ENCODE results near the gene ROPN1L. TPM values are rescaled to one million over a fixed set of nuclear protein-coding genes. Genes with fewer than 3 reads are reported as not detected.

The ROPN1L gene
- total RNA-seq, 2 donors from 2014 or later: not detected

DNA sequence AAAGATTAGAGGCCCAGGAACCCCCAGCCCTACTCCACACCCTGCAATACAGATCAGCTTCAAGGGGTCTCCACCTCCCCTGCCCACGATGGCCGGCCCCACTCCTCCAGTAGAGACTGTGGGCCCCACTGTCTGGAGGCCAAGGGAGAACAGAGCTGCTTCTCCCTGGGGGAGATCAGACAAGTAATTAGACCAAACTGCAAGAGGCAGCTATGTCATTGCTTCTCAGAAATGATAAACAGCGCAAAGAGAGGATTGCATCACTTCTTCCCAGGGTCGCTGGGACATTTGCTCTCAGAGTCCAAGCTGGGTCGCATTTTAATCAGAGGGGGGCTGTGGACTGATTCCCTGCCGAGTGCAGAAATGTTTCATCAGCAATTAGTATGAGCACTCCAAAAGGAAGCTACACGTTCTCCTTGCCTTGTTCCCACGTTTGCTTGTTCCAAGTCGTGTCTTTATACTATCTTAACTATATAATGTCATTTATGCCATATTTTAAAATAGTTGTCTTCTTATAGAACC lies 59.9 kb downstream of the ROPN1L start:
- H3K4me1 ChIP-seq: no peaks in the 10 kb centered on the region
- no peaks in the 10 kb centered on the region for H3K27me3 ChIP-seq
- TF ChIP-seq, protein P1, sequence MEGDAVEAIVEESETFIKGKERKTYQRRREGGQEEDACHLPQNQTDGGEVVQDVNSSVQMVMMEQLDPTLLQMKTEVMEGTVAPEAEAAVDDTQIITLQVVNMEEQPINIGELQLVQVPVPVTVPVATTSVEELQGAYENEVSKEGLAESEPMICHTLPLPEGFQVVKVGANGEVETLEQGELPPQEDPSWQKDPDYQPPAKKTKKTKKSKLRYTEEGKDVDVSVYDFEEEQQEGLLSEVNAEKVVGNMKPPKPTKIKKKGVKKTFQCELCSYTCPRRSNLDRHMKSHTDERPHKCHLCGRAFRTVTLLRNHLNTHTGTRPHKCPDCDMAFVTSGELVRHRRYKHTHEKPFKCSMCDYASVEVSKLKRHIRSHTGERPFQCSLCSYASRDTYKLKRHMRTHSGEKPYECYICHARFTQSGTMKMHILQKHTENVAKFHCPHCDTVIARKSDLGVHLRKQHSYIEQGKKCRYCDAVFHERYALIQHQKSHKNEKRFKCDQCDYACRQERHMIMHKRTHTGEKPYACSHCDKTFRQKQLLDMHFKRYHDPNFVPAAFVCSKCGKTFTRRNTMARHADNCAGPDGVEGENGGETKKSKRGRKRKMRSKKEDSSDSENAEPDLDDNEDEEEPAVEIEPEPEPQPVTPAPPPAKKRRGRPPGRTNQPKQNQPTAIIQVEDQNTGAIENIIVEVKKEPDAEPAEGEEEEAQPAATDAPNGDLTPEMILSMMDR (IDR thresholded peaks at IDR 0.05): no peak
- no peak for DNase-seq
- H3K4me3 ChIP-seq: no peak overlapping the region
- no peaks in the 10 kb centered on the region for H3K9me3 ChIP-seq
- H3K36me3 ChIP-seq: no peaks in the 10 kb centered on the region
- H3K9ac ChIP-seq (ENCODE audit: low read depth in 2 of 2, low read length in 2 of 2): no peak overlapping the region
- no peak overlapping the region for H3K27ac ChIP-seq
- intact Hi-C loops (cut with DNase I): no loop called here

DNA sequence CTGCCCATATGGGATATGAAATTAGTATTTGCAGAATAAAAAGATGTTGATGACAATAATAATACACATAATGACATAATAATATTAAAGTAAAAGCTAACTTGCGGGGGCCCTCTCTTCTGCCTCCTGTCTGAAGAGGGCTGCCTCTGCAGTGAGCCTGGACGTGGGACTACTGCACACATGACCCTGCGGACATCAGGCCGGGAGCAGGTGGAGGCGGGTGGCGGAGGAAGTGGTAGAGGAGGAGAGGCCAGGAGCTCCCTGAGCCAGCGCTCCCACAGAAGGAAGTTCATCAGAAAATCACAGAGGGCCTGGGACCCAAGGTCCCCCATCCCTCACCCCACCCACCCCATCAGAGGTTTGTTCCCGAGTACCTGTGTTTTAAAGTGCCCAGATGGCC lies 60.5 kb downstream of the ROPN1L start:
- Histone ChIP-seq H3K4me1 (no peaks in the 10 kb centered on the region), H3K27me3 (no peaks in the 10 kb centered on the region), H3K9me3 (no peaks in the 10 kb centered on the region), H3K27ac (no peak overlapping the region), H3K36me3 (no peaks in the 10 kb centered on the region), H3K9ac (ENCODE audit: low read depth in 2 of 2, low read length in 2 of 2) (no peak overlapping the region), H3K4me3 (no peak overlapping the region)
- intact Hi-C loops (cut with DNase I): no loop called here
- DNase-seq: no peak
- TF ChIP-seq, protein P1 (IDR thresholded peaks at IDR 0.05): no peak

DNA sequence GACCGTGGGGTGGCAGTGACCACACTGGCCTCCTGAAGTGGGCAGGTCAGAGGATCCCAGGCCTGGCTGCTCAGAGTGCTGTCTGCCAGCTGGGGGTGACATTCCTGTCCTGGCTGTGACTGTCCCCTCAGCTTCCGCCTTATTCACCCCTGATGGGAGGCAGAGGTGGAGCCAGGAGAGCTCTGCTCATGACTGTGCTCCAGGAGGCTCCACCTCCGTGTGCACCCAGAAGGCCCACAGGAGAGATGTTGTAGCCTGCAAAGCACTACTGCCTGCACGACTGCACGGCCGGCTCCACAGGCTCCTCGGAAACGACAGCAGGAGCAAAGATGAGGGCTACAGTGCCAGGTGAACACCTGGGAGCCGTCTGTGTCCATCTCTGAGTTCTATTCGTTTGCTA lies 60.9 kb downstream of the ROPN1L start:
- DNase-seq: no peak
- TF ChIP-seq, protein P1 (IDR thresholded peaks at IDR 0.05): no peak
- intact Hi-C loops (cut with DNase I): no loop called here
- Histone ChIP-seq H3K9me3 (no peaks in the 10 kb centered on the region), H3K9ac (ENCODE audit: low read depth in 2 of 2, low read length in 2 of 2) (no peak overlapping the region), H3K4me3 (no peak overlapping the region), H3K27ac (no peak overlapping the region), H3K36me3 (no peaks in the 10 kb centered on the region), H3K4me1 (no peaks in the 10 kb centered on the region), H3K27me3 (no peaks in the 10 kb centered on the region)

DNA sequence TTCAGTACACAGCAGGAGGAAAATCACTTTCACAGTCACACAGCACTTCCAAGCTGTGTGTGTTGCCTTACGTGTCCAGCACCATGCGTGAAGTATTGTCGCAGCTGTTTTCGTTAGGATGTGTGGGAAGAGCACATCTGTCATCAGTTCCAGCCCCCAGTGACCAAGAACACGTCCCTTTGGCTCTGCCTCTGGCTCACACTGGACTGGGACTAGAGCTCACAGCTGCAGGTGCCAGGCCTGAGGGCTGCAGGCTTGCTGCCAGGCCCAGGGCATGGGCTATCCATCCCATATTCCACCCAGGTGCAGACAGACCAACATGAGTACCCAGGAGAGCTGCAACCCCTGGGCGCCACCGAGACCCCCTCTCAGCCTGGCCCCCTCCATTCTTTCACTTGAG lies 61.6 kb downstream of the ROPN1L start:
- H3K4me3 ChIP-seq: no peak overlapping the region
- H3K9me3 ChIP-seq: no peaks in the 10 kb centered on the region
- no peak overlapping the region for H3K9ac ChIP-seq (ENCODE audit: low read depth in 2 of 2, low read length in 2 of 2)
- H3K27me3 ChIP-seq: no peaks in the 10 kb centered on the region
- intact Hi-C loops (cut with DNase I): no loop called here
- no peaks in the 10 kb centered on the region for H3K36me3 ChIP-seq
- TF ChIP-seq, protein P1 (IDR thresholded peaks at IDR 0.05): no peak
- no peaks in the 10 kb centered on the region for H3K4me1 ChIP-seq
- no peak overlapping the region for H3K27ac ChIP-seq
- no peak for DNase-seq

DNA sequence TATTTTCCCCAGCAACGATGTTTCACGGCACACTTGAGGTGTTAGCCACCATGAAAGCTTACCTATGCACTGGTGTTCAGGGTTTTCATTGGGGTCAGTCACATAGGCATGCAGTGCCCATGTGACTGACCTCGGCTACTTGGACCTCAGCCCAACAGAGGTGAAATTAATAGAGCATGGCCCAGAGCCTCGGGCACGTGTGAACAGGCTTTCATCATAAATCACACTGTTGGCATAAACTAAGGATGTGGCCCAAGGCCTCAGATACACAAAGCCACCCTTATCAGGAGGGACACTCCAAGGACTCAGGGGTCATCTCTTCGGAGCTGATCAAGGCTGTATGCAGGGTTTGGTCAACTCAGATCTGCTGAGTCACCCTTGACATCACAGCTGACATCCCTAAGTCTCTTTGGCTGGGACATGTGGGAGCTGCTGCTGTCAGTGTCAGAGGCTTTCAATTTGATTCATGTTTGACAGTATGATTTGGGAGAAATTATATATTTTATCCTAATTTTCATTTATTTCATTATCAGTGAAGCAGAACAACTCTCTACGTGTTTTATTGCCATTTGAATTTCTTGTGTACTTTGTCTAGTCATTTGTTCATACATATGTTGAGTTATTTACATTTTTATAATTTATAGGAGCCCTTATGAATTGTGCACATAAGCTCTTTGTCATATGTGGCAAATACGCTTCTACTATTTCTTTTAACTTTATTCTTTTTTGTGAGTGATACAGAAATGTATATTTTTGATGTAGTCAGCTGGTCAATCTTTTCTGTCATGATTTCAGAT lies 62.5 kb downstream of the ROPN1L start:
- no peak overlapping the region for H3K4me3 ChIP-seq
- intact Hi-C loops (cut with DNase I): no loop called here
- no peak for DNase-seq
- no peak overlapping the region for H3K9ac ChIP-seq (ENCODE audit: low read depth in 2 of 2, low read length in 2 of 2)
- H3K36me3 ChIP-seq: no peaks in the 10 kb centered on the region
- H3K4me1 ChIP-seq: no peaks in the 10 kb centered on the region
- no peaks in the 10 kb centered on the region for H3K27me3 ChIP-seq
- H3K27ac ChIP-seq: no peak overlapping the region
- H3K9me3 ChIP-seq: no peaks in the 10 kb centered on the region
- TF ChIP-seq, protein P1 (IDR thresholded peaks at IDR 0.05): no peak

Measured in colonic mucosa (tissue), 4 donors.